HL-60 (cell line): ENCODE data around the gene TFCP2.

Source experiments
- DNase-seq, 2 experiments: peaks; one replicate each; pipeline ENCODE4 v3.0.0-alpha.2; 2010 to 2020; ENCODE audit warnings: low read depth in 1 of 2, low spot score in 1 of 2
- H3K27ac ChIP-seq: fragments of 250-450 bp; sonication (Bioruptor Pico); replicated peaks from 2 replicates; pipeline ENCODE4 v1.5.1; 2020; ENCODE audit warnings: mild to moderate bottlenecking, moderate library complexity
- H3K27me3 ChIP-seq: fragments of 250-450 bp; sonication (Bioruptor Pico); 2 replicates; pipeline ENCODE4 v1.5.1; 2021; ENCODE audit warnings: mild to moderate bottlenecking, moderate library complexity; ENCODE audit not compliant: insufficient read depth, poor library complexity, severe bottlenecking
- H3K4me3 ChIP-seq: replicated peaks from 2 replicates; pipeline ENCODE4 v1.5.1; 2011; ENCODE audit warnings: mild to moderate bottlenecking, control low read depth, low read length; ENCODE audit not compliant: insufficient read depth
- GABPA ChIP-seq: IDR thresholded peaks from 2 replicates; pipeline ENCODE4 v1.6.1; 2012; ENCODE audit warnings: low read depth
- POLR2AphosphoS5 ChIP-seq: IDR thresholded peaks from 2 replicates; pipeline ENCODE4 v1.6.1; 2012; ENCODE audit warnings: low read depth
- SPI1 ChIP-seq: IDR thresholded peaks from 2 replicates; pipeline ENCODE4 v1.6.1; 2012; ENCODE audit warnings: low read depth, mild to moderate bottlenecking, borderline replicate concordance
- TF ChIP-seq, protein P1 (sequence below): IDR thresholded peaks from 2 replicates; pipeline ENCODE4 v1.6.1; 2012; ENCODE audit warnings: low read depth; ENCODE audit not compliant: insufficient replicate concordance
- TF ChIP-seq, protein P2 (sequence below): IDR thresholded peaks from one replicate; pipeline ENCODE4 v1.5.1; 2011; ENCODE audit warnings: low read length, control low read depth, inconsistent platforms; ENCODE audit not compliant: insufficient read depth

Gene TFCP2

DNA sequence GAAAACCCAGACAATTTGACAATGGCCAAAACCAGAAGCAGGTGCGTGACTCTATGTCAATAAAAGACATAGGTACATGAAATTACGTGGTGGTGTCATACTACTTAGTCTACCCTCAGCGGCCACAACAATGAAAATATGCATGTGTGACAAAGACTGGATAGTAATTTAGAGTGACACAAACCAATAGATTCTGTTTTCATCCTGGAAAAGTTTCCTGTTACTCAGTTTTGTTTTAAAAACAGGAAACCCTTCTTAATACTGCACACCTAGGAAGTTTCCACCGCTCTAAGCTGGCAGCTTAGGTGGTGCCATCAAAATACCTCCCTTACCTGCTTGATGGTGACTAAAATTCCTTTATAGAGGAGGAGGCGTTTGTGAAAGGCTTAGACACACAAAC lies 29.8 kb upstream of the TFCP2 start:
- Histone ChIP-seq H3K27me3 (no peaks in the 10 kb centered on the region), H3K4me3 (no peak overlapping the region), H3K27ac (no peak overlapping the region)
- DNase-seq, result no peak
- TF ChIP-seq, protein P1, sequence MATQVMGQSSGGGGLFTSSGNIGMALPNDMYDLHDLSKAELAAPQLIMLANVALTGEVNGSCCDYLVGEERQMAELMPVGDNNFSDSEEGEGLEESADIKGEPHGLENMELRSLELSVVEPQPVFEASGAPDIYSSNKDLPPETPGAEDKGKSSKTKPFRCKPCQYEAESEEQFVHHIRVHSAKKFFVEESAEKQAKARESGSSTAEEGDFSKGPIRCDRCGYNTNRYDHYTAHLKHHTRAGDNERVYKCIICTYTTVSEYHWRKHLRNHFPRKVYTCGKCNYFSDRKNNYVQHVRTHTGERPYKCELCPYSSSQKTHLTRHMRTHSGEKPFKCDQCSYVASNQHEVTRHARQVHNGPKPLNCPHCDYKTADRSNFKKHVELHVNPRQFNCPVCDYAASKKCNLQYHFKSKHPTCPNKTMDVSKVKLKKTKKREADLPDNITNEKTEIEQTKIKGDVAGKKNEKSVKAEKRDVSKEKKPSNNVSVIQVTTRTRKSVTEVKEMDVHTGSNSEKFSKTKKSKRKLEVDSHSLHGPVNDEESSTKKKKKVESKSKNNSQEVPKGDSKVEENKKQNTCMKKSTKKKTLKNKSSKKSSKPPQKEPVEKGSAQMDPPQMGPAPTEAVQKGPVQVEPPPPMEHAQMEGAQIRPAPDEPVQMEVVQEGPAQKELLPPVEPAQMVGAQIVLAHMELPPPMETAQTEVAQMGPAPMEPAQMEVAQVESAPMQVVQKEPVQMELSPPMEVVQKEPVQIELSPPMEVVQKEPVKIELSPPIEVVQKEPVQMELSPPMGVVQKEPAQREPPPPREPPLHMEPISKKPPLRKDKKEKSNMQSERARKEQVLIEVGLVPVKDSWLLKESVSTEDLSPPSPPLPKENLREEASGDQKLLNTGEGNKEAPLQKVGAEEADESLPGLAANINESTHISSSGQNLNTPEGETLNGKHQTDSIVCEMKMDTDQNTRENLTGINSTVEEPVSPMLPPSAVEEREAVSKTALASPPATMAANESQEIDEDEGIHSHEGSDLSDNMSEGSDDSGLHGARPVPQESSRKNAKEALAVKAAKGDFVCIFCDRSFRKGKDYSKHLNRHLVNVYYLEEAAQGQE, result no peak
- TF ChIP-seq GABPA (no peak), POLR2AphosphoS5 (no peak), SPI1 (no peak)
- TF ChIP-seq, protein P2, sequence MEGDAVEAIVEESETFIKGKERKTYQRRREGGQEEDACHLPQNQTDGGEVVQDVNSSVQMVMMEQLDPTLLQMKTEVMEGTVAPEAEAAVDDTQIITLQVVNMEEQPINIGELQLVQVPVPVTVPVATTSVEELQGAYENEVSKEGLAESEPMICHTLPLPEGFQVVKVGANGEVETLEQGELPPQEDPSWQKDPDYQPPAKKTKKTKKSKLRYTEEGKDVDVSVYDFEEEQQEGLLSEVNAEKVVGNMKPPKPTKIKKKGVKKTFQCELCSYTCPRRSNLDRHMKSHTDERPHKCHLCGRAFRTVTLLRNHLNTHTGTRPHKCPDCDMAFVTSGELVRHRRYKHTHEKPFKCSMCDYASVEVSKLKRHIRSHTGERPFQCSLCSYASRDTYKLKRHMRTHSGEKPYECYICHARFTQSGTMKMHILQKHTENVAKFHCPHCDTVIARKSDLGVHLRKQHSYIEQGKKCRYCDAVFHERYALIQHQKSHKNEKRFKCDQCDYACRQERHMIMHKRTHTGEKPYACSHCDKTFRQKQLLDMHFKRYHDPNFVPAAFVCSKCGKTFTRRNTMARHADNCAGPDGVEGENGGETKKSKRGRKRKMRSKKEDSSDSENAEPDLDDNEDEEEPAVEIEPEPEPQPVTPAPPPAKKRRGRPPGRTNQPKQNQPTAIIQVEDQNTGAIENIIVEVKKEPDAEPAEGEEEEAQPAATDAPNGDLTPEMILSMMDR, result no peak

DNA sequence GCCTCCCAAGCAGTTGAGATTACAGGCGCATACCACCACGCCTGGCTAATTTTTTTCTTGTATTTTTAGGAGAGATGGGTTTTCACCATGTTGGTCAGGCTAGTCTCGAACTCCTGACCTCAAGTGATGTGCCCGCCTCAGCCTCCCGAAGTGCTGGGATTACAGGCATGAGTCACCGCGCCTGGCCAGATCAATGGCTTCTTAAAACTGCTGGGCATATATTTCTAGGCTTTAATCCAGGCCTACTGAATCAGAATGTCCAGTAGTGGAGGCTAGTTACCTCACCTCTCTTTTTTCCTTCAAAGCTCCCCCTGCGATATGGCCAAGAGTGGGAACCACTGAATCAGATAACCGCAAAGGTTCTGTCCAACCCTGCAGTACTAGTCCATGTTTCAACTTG lies 27.9 kb upstream of the TFCP2 start:
- TF ChIP-seq GABPA, result no peak
- no peak for TF ChIP-seq POLR2AphosphoS5
- TF ChIP-seq, protein P1, result no peak
- TF ChIP-seq SPI1, result no peak
- TF ChIP-seq, protein P2, result no peak
- Histone ChIP-seq H3K4me3 (no peak overlapping the region), H3K27me3 (no peaks in the 10 kb centered on the region), H3K27ac (no peak overlapping the region)
- DNase-seq, result no peak

DNA sequence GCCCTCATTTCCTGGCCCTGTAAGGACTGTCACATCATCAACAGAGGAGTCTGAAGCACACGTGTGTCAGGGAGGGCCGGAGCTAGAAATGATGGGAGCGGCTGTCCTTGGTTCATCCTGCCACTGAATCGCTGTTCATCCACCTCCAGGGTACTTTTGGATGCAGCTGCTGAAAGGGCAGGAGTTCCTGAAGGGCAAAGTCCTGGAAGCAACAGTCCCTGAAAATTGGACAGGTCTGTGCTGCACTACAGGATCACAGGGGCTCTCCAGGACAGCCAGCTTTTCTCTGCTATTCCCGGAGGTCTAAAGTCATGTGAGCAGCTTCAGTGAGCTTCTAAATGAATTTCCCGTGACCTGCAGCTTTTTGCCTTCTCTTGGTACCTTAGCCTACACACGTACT lies 27.2 kb upstream of the TFCP2 start:
- Histone ChIP-seq H3K4me3 (no peak overlapping the region), H3K27me3 (no peaks in the 10 kb centered on the region), H3K27ac (no peak overlapping the region)
- TF ChIP-seq, protein P1, result no peak
- TF ChIP-seq GABPA (no peak), SPI1 (no peak), POLR2AphosphoS5 (no peak)
- TF ChIP-seq, protein P2, result no peak
- DNase-seq, result no peak
